Measurements from ENCODE around the gene DQX1.

The DQX1 gene

GRCh38 chr2:74504591-74504990 lies 21.4 kb downstream of the DQX1 start (continued):
- TF ChIP-seq KLF17 (tag by site-specific recombination; IDR thresholded peaks at IDR 0.05) (no peak), ZNF449 (tag by site-specific recombination; IDR thresholded peaks at IDR 0.05) (no peak), ZNF548 (tag by site-specific recombination; IDR thresholded peaks at IDR 0.05) (no peak), ZNF529 (tag by site-specific recombination; IDR thresholded peaks at IDR 0.05; ENCODE audit: insufficient replicate concordance) (no peak), ZNF624 (tag by site-specific recombination; IDR thresholded peaks at IDR 0.05) (no peak), ZNF830 (tag by site-specific recombination; IDR thresholded peaks at IDR 0.05; ENCODE audit: low read depth) (no peak), ZNF292 (tag by site-specific recombination; IDR thresholded peaks at IDR 0.05; ENCODE audit: borderline replicate concordance, low read depth) (no peak), ZNF350 (tag by site-specific recombination; IDR thresholded peaks at IDR 0.05) (no peak), PRDM4 (tag by site-specific recombination; IDR thresholded peaks at IDR 0.05) (no peak), ZNF76 (tag by site-specific recombination; IDR thresholded peaks at IDR 0.05; ENCODE audit: borderline replicate concordance, low read depth) (no peak), ZEB2 (tag by site-specific recombination; IDR thresholded peaks at IDR 0.05) (no peak), ZNF404 (tag by site-specific recombination; IDR thresholded peaks at IDR 0.05) (no peak)

- Histone ChIP-seq H3K27ac (ENCODE audit: extremely low read depth, low read depth, low read length) (no peak overlapping the region; the same call in 1 of the 2 replicates), H3K36me3 (ENCODE audit: control insufficient read depth in 2 of 2, insufficient read depth in 1 of 2, low read length in 2 of 2) (peaks cover 4 to 20% of the 10 kb centered on the region in 2 experiments; a peak in 2 of 3 replicates), H3K9me3 (ENCODE audit: control insufficient read depth, insufficient read depth, low read depth, low read length) (no peaks in the 10 kb centered on the region), H3K4me3 (ENCODE audit: low read depth, low read length) (peak overlapping the region; percentile 36), H3K4me1 (ENCODE audit: control insufficient read depth, insufficient read depth, low read length) (peaks cover 4% of the 10 kb centered on the region; the same call in 1 of the 2 replicates)
- TF ChIP-seq KLF17 (tag by site-specific recombination; IDR thresholded peaks at IDR 0.05) (no peak), HIC1 (tag by site-specific recombination; IDR thresholded peaks at IDR 0.05) (no peak), ZBTB8A (tag by site-specific recombination; IDR thresholded peaks at IDR 0.05) (no peak), ZNF426 (tag by site-specific recombination; IDR thresholded peaks at IDR 0.05) (no peak), ZNF830 (tag by site-specific recombination; IDR thresholded peaks at IDR 0.05; ENCODE audit: low read depth) (no peak), ZFHX2 (tag by site-specific recombination; conservative IDR thresholded peaks at IDR 0.05) (no peak), ZNF155 (tag by site-specific recombination; IDR thresholded peaks at IDR 0.05) (no peak)
- ChIA-PET CTCF (interaction anchor here (0.7 to 2.8 kb wide), 5 partner anchors 12 to 82 kb away, joined by 3 to 13 read pairs (median 3); partner anchors contain the start of genes CCDC142 and TTC31), POLR2A (interaction anchor here (1.2 to 3.1 kb wide), 5 partner anchors 23 to 85 kb away, joined by 3 to 16 read pairs (median 6); partner anchors contain the start of genes AUP1, DQX1, HTRA2 and WBP1)
Measured at GRCh38 chr2:74503506-74504475, 22.2 kb downstream of the DQX1 start.
